Breast epithelium (tissue), 3 donors: ENCODE measurements around the gene F13A1.

Source experiments
- CTCF ChIP-seq, 3 donors: fragments of 450-650 bp; IDR thresholded peaks; one replicate each; pipeline ENCODE4 v1.5.1; 2016 to 2017; ENCODE audit warnings: antibody characterized with exemption in 3 of 3, mild to moderate bottlenecking in 3 of 3, moderate library complexity in 3 of 3
- POLR2A ChIP-seq: fragments of 450-650 bp; IDR thresholded peaks from one replicate; pipeline ENCODE4 v1.6.1; 2016; ENCODE audit warnings: antibody characterized with exemption, mild to moderate bottlenecking, moderate library complexity

- TF ChIP-seq CTCF (IDR thresholded peaks at IDR 0.05) (no peak), POLR2A (no peak)
Observed at GRCh38 chr6:6293317-6293716, 27.1 kb downstream of the F13A1 start.
